ENCODE data around the gene PTPRE.

The PTPRE gene

GRCh38 chr10:127925471-127926207 is 18.7 kb downstream of the PTPRE start:
- DNase-seq (ENCODE audit: low read depth in 2 of 2) = no peak

- no peak for DNase-seq (ENCODE audit: low read depth in 2 of 2)
Observed at GRCh38 chr10:127926455-127926854, 19.6 kb downstream of the PTPRE start.

- no peak for DNase-seq (ENCODE audit: low read depth in 2 of 2)
Observed at GRCh38 chr10:127928021-127928806, 21.3 kb downstream of the PTPRE start.

GRCh38 chr10:127932521-127933270 is 25.8 kb downstream of the PTPRE start:
- no peak for DNase-seq (ENCODE audit: low read depth in 2 of 2)

- no peak for DNase-seq (ENCODE audit: low read depth in 2 of 2)
Observed at GRCh38 chr10:127933271-127933670, 26.4 kb downstream of the PTPRE start.

GRCh38 chr10:127934383-127934782 is 27.5 kb downstream of the PTPRE start:
- no peak for DNase-seq (ENCODE audit: low read depth in 2 of 2)

GRCh38 chr10:127935071-127935561 is 28.2 kb downstream of the PTPRE start:
- no peak for DNase-seq (ENCODE audit: low read depth in 2 of 2)

- DNase-seq (ENCODE audit: low read depth in 2 of 2) = no peak
Observed at GRCh38 chr10:127937069-127937468, 30.2 kb downstream of the PTPRE start.

- no peak for DNase-seq (ENCODE audit: low read depth in 2 of 2)
Observed at GRCh38 chr10:127937915-127938463, 31.1 kb downstream of the PTPRE start.

- DNase-seq (ENCODE audit: low read depth in 2 of 2) = no peak
Observed at GRCh38 chr10:127939786-127940330, 33.0 kb downstream of the PTPRE start.

GRCh38 chr10:127940866-127941640 is 34.1 kb downstream of the PTPRE start:
- DNase-seq (ENCODE audit: low read depth in 2 of 2) = no peak

- DNase-seq (ENCODE audit: low read depth in 2 of 2) = no peak
Observed at GRCh38 chr10:127942811-127943210, 35.9 kb downstream of the PTPRE start.

GRCh38 chr10:127943336-127943910 is 36.5 kb downstream of the PTPRE start:
- no peak for DNase-seq (ENCODE audit: low read depth in 2 of 2)

GRCh38 chr10:127944256-127944655 is 37.4 kb downstream of the PTPRE start:
- DNase-seq (ENCODE audit: low read depth in 2 of 2) = no peak

GRCh38 chr10:127945341-127945758 is 38.4 kb downstream of the PTPRE start:
- peak in 1 of 2 donors; percentile 2 for DNase-seq (ENCODE audit: low read depth in 2 of 2)

- DNase-seq (ENCODE audit: low read depth in 2 of 2) = no peak
Observed at GRCh38 chr10:127945948-127946711, 39.2 kb downstream of the PTPRE start.

- no peak for DNase-seq (ENCODE audit: low read depth in 2 of 2)
Observed at GRCh38 chr10:127947211-127947610, 40.3 kb downstream of the PTPRE start.

- no peak for DNase-seq (ENCODE audit: low read depth in 2 of 2)
Observed at GRCh38 chr10:127948791-127949190, 41.9 kb downstream of the PTPRE start.

GRCh38 chr10:127949831-127950230 is 42.9 kb downstream of the PTPRE start:
- no peak for DNase-seq (ENCODE audit: low read depth in 2 of 2)

Measured in stimulated activated CD4-positive, alpha-beta T cell treated with anti-CD3 and anti-CD28 coated beads, Interleukin-4, amount 100 ng/mL, for 48 hours (primary cell).